Hematopoietic multipotent progenitor cell treated with erythropoietin and hydrocortisone succinate and interleukin-3 and kit ligand, for 15 days (in vitro differentiated cells): Measurements from ENCODE around the gene ZNF184.

Experiments
- DNase-seq: peaks from one replicate; pipeline ENCODE4 v3.0.0-alpha.2; 2015; ENCODE audit warnings: low spot score

ZNF184 gene

DNA sequence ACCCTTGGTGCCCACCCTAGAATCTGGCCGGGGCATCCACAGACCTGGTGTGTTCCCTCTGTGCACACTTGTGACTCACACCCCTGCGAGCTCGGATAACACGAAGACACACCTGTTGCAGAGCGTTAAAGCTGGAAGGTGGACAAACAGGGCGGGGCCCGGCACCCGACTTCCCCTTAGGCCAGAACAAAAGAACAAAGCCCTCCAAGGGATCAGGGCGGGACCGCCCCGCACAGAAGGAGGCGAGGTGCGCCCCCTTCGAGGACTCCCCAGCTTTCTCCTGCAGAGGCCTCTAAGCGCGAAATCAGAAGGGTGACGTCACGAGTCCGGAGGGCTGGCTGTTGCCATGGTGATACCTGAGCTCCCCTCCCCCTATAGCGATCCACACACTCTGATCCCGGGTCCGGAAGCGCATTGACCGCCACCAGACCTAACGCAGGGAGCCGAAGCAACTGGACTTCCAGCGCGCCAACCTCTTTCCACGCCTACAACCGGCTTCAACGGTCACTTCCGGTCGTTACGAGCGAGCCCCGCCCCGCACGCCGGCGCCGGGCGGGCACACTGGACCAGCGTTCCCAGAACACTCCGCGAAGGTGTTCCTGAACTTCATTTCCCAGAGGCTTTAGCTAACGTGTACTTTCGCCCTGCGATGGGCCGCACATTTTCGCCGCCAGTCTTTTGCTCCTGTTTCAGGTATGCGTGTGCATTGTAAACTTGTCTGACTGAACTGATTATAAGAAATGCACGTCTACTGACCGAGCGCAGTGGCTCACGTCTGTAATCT lies at the start of gene ZNF184:
Gene ZNF184, minus strand, starts transcription at position 489 of the 784 bp plus-strand sequence. CDS start 811 bp downstream, outside the sequence.
- DNase-seq: peak; percentile 88

DNA sequence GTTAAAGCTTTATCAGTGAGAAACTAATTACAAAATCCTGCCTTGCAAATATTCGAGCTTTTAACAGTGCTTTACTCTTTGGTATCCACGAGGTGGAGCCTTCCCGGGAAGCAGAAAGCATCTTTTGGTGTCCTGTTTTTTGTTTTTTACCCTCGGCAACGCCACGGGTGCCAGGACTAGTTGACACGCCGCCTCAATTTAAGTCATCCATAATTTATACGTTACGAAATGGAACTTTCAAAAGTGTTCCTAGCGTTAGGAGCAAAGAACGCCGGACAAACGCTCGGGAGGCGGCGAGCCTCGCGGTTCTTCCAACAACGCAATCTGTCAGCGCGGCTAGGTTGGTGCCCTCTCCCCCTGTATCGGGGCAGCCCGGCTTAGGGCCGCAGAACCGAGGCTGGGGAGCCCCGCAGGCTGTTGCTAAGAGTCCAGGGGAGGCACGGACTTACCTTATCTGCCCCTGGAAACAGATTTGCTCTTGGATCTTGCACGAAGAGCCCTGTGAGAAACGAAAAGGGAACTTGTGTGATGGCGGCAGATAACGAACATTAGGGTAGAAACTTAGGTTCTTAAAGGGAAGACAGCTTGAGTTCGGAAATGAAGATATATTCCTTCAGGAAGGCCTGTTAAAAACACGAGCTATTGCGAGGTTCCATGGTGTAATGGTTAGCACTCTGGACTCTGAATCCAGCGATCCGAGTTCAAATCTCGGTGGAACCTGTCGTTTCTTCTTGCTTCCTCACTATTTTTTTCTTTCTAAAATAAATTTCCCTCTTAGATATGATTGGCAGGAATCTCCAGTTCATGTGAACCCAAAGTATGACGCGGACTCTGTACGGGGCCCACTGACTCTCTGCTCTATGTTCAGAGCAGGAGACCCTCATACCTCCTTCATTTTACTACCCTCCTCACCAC lies 46.2 kb upstream of the ZNF184 start:
- peak; percentile 55 for DNase-seq

DNA sequence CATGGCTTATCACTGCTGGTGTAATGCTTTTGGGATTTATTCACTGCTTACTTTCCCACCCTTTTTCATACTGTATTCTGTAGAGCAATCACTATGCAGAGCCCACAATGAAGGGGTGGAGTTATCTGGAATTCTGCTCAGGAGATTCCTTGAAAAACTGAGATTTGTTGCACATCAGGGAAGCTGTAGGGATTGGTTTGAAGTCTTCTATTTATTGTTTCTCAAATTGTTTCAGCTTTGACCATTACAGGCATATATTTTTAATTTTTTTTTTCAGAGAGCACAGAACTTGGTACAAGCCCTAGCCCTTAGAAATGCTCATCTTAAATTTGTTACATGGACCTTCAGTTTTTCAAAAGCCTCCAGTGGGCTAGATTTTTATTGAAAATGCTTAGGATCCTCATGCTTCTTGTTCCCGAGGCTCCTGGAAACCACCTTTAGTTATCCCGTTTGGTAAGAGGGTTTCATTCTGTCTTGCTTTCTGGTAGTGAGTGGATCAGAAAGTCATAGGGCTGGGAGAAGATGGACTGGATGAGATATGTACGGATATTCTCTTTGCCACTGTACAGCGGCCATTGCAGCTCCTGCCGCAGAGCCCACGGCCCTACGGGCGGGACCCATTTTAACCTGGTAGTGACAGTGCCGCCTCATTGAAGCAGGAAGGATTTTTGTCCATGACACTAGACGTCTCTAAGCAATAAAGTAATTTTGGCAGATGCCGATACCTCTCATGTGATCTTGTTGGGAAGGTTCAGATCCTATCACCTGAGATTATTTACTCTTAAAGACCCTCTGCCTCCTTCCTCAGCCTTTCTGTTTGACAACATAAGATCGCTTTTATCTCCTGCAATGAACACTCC lies 45.3 kb upstream of the ZNF184 start:
- no peak for DNase-seq

DNA sequence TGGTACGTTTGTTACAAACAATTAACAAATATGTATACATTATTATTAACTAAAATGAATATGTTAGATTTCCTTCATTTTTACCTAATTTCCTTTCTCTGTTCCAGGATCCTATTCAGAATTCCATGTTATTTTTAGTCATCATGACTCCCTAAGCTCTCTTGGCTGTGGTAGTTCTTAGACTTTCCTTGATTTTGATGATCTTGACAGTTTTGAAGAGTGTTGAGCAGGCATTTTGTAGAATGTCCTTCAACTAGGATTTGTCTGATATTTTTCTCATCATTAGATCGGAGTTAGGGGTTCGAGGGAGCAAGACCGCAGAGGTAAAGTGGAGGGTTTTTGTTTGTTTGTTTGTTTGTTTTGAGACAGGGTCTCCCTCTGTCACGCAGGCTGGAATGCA lies 44.3 kb upstream of the ZNF184 start:
- no peak for DNase-seq

DNA sequence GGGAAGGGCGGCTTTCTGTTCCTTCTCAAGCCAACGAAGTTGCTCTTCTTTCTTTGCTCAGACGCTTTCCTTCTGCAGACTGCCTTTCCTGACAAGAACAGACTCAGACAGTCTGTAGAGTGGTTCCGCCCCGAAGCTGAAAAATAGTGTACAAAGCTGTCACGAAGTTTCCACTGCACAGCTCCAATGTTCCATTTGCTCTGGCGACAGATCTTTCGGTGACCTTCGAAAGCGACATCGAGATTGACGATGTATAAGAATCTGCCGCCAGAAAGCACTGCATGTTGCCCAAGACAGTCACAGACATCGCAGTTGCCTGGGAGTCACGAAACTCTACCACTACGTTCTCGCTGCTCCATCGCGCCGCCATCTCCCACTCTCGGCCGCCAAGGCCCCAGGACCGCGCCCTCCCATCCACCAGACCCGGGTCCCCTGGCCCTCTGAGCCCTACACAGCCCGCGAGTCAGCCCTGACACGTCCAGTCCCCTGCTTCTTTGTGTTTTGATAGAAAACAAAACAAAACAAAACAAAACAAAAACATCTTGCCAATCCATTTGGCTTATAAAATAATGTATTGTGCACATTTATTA lies 42.1 kb upstream of the ZNF184 start:
- no peak for DNase-seq

DNA sequence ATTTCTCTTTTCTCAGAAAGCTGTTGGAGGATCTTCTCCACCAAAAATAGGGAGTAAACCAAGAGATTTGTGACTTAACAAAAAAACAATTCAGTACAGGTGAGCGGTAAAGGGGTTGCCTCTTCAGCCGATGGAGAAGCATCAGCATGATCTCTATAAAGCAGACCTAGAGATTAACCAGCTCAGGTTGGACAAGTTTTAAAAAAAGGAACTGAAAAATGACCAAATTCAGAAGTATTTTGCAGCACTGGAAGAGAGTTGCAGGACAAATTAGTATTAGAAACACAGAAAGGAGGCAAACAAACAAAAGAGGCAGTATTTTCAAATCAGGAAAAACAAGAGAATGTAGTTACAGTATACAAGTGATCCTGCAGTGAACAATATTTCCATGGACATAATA lies 39.6 kb upstream of the ZNF184 start:
- no peak for DNase-seq

DNA sequence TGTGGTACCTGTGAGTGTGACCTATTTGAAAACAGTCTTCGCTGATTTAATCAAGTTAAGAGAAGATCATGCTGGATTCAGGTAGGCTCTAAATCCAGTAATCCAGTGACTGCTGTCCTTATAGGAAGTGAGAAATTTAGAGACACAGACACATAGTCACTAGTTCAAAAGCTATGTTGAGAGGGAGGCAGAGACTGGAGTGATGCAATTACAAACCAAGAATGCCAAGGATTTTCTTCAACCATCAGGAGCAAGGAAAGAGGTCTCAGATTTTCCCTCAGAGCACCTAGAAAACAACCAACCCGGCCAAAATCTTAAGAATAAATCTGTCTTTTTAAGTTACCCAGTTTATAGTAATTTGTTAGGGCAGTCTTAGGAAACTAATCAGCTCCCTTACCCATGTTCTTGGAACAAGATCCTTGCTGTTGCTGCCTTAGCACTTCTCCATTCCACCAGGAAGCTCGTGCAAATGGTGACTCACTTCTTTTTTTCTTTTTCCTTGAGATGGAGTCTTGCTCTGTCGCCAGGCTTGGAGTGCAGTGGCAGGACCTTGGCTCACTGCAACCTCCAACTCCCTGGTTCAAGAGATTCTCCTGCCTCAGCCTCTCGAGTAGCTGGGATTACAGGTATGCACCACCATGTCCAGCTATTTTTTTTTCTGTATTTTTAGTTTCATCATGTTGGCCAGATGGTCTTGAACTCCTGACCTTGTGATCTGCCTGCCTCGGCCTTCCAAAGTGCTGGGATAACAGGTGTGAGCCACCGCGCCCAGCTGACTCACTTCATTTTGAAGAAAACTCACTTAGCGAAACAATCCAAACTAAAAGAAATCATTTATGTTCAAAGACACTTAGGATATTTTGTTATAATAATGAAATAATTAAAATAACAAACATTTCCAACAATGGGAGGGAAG lies 34.4 kb upstream of the ZNF184 start:
- no peak for DNase-seq

DNA sequence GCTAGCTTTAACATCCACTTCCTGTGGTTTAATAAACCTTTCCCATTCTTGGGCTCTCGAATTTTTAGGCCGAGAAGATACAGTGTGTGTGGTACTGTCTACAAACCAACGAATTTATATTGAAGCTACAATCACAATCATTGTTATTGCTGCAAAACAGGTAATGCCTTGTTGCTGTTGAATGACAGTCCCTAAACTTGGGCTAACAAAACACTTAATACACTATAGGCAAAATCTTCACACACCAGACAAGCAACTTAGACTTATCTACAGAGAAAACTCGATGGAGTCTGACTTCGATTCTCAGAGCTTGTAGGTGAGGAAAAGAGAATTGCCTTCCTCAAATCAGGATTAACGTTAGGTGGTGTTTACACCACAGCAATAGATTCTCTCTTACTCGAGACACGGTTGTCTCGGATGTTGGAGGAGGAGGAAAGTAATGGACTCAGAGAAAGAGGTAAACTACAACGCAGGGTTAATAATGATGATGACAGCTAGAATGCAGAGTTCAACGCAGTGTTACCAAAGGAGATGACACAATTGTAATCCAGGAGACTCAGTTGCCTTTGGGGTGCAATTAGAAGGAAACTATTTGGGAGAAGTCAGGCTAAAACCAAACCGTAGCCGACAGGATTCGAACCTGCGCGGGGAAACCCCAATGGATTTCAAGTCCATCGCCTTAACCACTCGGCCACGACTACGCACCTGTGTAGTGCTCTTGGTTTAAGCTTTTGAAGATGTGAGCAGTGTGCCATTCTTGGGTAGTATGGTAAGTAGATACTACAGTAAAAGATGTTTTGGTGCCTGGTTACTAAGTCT lies 32.5 kb upstream of the ZNF184 start:
- DNase-seq: no peak

DNA sequence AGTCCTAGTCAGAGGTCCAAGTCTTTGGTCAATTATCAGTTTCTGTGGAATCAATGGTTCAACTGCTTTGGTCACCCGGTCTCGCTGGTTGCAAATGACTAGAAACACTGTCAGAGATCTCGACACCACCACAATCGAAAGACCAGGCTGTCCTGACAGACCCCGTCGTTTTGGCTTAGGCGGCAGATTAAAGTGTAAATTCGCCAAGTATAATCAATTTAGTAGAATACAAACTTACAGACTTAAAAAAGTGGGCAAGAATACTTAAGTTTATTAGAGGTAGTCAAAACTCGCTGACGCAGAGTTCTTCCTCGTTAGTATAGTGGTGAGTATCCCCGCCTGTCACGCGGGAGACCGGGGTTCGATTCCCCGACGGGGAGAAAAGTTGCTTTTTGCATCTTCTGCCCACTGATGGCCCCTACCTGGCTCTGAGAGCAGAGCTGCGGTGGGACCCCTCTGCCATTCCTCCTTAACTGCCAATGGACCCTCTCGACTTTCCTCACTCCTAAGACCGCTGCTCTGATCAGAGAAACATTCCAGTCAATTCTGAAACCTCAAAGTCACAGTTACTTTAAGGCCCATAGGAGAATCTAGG lies 30.6 kb upstream of the ZNF184 start:
- DNase-seq: peak; percentile 66

DNA sequence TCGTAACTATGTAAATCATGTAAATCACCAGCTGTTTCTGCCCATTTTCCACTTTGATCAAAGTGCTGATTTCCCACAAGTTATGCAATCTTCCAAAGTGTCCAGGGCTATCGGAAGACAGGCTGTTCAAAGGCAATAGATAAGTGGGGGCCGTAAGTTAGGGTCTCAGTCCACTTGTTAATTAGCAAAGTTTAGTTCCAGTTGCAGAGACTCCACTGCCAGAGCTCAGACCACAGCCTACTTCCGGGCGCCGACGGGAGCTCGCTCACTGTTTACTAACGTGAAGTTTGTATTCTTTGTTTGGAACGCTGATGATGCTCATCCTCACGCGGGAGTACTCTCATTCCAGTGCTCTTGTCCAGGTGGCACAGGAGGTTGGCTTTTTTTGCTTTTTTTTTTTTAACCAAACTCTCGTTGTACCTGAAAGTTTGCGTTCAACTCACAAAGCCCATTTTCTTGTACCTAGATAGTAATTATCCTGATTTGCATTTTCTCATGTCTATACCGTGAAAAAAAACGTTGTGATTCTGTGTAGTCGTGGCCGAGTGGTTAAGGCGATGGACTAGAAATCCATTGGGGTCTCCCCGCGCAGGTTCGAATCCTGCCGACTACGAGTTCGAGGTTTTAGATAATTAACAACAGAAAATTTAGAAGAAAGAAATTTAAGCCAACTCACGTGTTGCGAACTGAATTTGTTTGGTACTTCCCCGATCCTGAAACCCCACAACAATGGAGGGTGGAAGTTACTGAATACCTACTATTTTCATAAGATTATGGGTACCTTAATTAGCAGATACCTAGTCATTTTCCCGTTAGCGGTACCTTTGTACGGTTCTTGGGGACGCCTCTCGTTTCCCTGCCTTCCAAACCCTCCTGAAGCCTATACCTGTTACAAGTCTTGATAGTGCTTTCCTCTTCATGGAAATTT lies 29.9 kb upstream of the ZNF184 start:
- DNase-seq: peak; percentile 30

DNA sequence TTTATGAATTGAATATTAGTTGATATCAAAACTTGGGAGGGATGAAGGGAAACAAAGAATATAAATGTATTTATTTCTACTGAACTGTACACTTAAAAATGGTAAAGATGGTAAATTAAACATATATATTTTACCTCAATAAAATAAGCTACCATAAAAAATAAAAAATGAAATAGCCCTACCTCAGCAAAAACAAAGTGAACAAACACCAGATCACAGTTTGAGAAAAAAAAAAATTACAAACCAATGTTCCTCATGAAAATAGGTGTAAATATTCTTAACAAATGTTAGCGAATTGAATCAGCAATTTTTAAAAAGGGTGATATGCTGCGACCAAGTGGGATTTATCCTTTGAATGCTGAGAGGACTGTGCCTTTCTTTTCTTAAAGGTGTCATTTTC lies 28.3 kb upstream of the ZNF184 start:
- DNase-seq: no peak

DNA sequence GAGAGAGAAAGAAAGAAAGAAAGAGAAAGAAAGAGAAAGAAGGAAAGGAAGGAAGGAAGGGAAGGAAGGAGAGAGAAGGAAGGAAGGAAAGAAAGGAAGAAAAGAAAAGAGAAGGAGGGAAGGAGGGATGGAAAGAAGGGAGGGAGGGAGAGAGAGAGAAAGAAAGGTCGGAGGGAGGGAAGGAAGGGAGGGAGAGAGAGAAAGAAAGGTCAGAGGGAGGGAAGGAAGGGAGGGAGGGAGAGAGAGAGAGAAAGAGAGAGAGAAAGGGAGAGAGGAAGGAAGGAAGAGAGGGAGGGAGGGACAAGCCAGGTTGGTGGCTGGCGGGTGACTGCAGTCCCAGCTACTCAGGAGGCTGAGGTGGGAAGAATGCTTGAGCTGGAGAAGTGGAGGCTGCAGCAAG lies 27.3 kb upstream of the ZNF184 start:
- DNase-seq: no peak

DNA sequence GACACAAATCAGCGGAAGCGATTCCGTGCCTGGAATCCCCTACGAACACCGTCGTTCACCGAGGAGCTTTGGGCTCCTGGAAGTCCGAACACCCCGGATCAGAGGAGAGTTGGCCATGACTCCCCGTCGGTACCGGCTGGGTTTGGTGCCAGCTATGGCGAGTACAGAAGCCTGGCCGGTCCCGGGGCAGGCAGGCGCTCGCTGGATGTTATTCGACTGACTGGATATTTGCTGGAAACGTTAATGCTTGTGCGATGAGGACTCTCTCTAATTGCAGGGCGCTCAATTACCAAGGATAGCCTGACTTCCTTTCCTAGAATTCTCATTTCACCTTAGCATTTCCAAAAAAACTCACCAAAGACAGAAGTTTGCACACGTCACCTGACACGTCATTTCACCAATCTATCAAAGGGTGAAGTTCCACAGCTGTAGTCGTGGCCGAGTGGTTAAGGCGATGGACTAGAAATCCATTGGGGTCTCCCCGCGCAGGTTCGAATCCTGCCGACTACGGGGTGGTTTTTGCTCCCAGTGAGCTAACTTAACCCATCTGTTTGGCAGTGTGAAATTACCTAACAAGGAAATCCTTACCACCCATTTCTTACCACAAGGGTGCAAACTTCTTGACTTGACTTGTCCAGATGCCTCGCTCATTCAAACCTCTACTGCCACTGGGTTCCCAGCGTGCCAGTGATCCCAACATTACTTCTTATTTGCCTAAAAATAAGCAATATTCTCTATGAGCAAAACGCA lies 22.7 kb upstream of the ZNF184 start:
- DNase-seq: peak; percentile 27

DNA sequence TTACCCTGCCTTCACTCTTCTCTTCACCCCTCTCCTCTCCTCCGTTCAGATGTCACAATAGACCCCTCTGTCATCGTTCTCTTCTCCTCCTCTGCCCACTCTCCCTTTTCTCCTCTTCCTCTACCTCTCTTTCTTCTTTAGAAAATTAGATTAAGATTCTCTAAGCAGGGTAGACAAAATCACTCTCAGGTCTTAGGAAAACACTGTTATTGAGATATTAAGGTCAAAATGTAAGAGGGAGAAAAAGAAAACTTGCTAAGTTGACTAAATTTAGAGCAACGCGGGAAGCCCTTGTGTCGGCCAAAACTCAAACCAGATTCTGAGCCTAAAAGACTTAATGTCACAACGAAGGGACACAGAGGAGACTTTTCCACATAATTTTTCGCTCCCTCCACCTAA lies 22.1 kb upstream of the ZNF184 start:
- DNase-seq: no peak

DNA sequence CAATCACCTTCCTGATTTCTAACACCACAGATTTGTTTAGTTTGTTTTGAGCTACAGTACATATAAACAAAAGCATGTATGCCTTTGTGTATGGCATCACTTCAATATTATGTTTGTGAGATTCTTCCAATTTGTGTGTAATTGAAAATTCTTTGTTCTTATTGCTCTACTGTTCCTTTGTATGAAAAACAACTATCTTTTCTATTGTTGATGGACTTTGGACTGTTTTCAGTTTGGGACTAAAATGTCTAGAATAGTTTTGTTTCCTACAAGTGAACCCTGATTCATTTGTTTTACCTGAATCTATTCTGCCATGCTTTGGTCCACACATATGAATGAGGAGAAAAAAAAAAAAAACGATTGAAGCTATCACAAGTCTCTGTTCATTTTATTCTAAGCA lies 21.2 kb upstream of the ZNF184 start:
- DNase-seq: no peak

DNA sequence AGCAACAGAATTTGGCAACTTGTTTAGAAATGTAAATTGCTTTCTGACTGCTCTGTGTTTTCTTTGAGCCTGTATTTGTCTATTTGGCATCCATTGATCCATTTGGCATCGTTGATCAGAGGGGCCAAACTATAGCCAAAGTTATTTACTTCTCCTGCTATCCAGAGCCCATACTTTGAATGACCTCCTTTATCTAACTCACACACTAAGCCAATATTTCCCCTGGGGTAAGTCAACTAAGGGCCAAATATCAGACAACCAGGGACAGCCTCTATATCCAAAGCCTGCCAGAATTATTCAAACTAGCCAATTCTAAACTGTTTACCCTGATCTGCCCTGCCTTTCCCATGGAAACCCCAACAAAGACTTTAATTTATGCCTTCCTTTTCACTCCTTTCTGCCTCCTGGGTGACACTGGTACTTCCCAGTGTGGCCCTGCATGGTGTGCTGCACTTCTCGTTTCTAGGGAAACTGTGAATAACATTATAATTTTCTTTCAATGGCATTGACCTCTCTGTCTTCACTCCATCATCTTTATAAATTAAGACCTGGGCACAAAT lies 19.8 kb upstream of the ZNF184 start:
- no peak for DNase-seq
